Central memory CD4-positive, alpha-beta T cell (primary cell): Measurements from ENCODE around the gene FDCSP.
"Not testable (repeated sequence)": the region's sequence is repeated elsewhere in the genome, so short reads cannot be mapped to it uniquely, and the experiment has no call there.

Experiments used
- DNase-seq: peaks from one replicate; pipeline ENCODE4 v3.0.0; 2022
- total RNA-seq, 3 experiments: gene quantifications; one replicate each; lab custom pipeline; 2026; lab: John Stamatoyannopoulos, UW

The FDCSP gene
- total RNA-seq, result 0 reads per million in 3 experiments

- DNase-seq, result no peak
Observed at GRCh38 chr4:70225824-70226223, at the start of gene FDCSP. TSS of gene FDCSP (plus strand) at chr4:70226124. CDS start at chr4:70231195, 5,071 bp downstream.

GRCh38 chr4:70177090-70177489 lies 48.8 kb upstream of the FDCSP start:
- DNase-seq, result no peak

- no peak for DNase-seq
Observed at GRCh38 chr4:70178075-70178660, 47.8 kb upstream of the FDCSP start.

GRCh38 chr4:70179811-70180210 lies 46.1 kb upstream of the FDCSP start:
- no peak for DNase-seq

- DNase-seq, result no peak
Observed at GRCh38 chr4:70181864-70182263, 44.1 kb upstream of the FDCSP start.

GRCh38 chr4:70182517-70183167 lies 43.3 kb upstream of the FDCSP start:
- no peak for DNase-seq

- no peak for DNase-seq
Observed at GRCh38 chr4:70183168-70183939, 42.6 kb upstream of the FDCSP start.

GRCh38 chr4:70183940-70184246 lies 42.0 kb upstream of the FDCSP start:
- DNase-seq, result no peak

GRCh38 chr4:70187216-70187615 lies 38.7 kb upstream of the FDCSP start:
- no peak for DNase-seq

- DNase-seq, result no peak
Observed at GRCh38 chr4:70190579-70190978, 35.3 kb upstream of the FDCSP start.

- DNase-seq, result no peak
Observed at GRCh38 chr4:70191647-70192046, 34.3 kb upstream of the FDCSP start.

- no peak for DNase-seq
Observed at GRCh38 chr4:70192895-70193294, 33.0 kb upstream of the FDCSP start.

- no peak for DNase-seq
Observed at GRCh38 chr4:70195425-70195824, 30.5 kb upstream of the FDCSP start, which contains the start of gene ODAM. TSS of gene ODAM (plus strand) at chr4:70195725. CDS start at chr4:70196544, 819 bp downstream.

GRCh38 chr4:70196857-70197256 lies 29.1 kb upstream of the FDCSP start:
- DNase-seq, result no peak

GRCh38 chr4:70197842-70198241 lies 28.1 kb upstream of the FDCSP start:
- DNase-seq, result no peak

- DNase-seq, result no peak
Observed at GRCh38 chr4:70203601-70204000, 22.3 kb upstream of the FDCSP start.

GRCh38 chr4:70212752-70213151 lies 13.2 kb upstream of the FDCSP start:
- DNase-seq, result not testable (repeated sequence)

- not testable (repeated sequence) for DNase-seq
Observed at GRCh38 chr4:70216109-70216508, 9.8 kb upstream of the FDCSP start.

- not testable (repeated sequence) for DNase-seq
Observed at GRCh38 chr4:70216550-70216949, 9.4 kb upstream of the FDCSP start.

GRCh38 chr4:70221389-70221788 lies 4.5 kb upstream of the FDCSP start:
- not testable (repeated sequence) for DNase-seq

- DNase-seq, result not testable (repeated sequence)
Observed at GRCh38 chr4:70221818-70222217, 4.1 kb upstream of the FDCSP start.

GRCh38 chr4:70236125-70236524 lies 10.2 kb downstream of the FDCSP start:
- DNase-seq, result no peak

- DNase-seq, result no peak
Observed at GRCh38 chr4:70239131-70239883, 13.4 kb downstream of the FDCSP start.
